Fibroblast of lung (primary cell): Measurements from ENCODE around the gene BMPR1B.

Experiments used
- EZH2 ChIP-seq: IDR thresholded peaks from 2 replicates; pipeline ENCODE4 v1.5.1; 2012; ENCODE audit warnings: low read length, control low read depth, mild to moderate bottlenecking; ENCODE audit errors: missing control alignments
- TF ChIP-seq, protein P1 (sequence below), 2 donors: IDR thresholded peaks in 1 of 2; conservative IDR thresholded peaks in 1 of 2; 1 replicate in 1 of 2; 2 replicates in 1 of 2; pipeline ENCODE4 v1.5.1; 2011 to 2012; ENCODE audit warnings: low read length in 2 of 2, control low read depth in 1 of 2, inconsistent platforms in 1 of 2, low read depth in 1 of 2, mild to moderate bottlenecking in 1 of 2

DNA sequence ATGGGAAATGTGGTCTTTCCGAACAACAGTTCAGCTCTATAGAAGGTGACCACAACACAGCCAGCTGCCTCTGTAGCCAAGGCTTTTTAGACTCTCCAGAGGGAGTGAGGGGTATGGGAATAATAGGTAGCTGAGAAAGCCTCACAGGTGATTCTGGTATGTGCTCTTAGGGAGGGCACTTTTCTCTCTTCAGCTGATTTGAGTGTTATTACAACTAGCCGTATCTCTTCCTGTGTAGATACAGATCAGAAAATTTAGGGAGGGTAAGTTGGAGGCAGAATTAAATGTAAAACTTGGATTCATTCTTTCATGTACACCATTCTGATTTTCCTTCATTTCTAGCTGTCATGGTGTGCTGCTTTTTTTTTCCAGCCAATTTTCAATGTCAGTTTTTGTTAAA lies 154.9 kb downstream of the BMPR1B start:
- TF ChIP-seq, protein P1, sequence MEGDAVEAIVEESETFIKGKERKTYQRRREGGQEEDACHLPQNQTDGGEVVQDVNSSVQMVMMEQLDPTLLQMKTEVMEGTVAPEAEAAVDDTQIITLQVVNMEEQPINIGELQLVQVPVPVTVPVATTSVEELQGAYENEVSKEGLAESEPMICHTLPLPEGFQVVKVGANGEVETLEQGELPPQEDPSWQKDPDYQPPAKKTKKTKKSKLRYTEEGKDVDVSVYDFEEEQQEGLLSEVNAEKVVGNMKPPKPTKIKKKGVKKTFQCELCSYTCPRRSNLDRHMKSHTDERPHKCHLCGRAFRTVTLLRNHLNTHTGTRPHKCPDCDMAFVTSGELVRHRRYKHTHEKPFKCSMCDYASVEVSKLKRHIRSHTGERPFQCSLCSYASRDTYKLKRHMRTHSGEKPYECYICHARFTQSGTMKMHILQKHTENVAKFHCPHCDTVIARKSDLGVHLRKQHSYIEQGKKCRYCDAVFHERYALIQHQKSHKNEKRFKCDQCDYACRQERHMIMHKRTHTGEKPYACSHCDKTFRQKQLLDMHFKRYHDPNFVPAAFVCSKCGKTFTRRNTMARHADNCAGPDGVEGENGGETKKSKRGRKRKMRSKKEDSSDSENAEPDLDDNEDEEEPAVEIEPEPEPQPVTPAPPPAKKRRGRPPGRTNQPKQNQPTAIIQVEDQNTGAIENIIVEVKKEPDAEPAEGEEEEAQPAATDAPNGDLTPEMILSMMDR (conservative IDR thresholded peaks at IDR 0.05 in 1 of 2, IDR thresholded peaks at IDR 0.05 in 1 of 2; ENCODE audit: low read depth in 1 of 2, low read length in 2 of 2): no peak
- no peak for TF ChIP-seq EZH2
